Left hindlimb (tissue), 1 donor: ENCODE measurements around the gene DCD.

Experiments
- DNase-seq: peaks from one replicate; pipeline ENCODE4 v3.0.0-alpha.2; 2018

The DCD gene

GRCh38 chr12:54605138-54605970, 42.8 kb downstream of the DCD start:
- no peak for DNase-seq

GRCh38 chr12:54604436-54604835, 43.7 kb downstream of the DCD start:
- no peak for DNase-seq

- DNase-seq: no peak
Observed at GRCh38 chr12:54603872-54604271, 44.3 kb downstream of the DCD start.

- peak; percentile 64 for DNase-seq
Observed at GRCh38 chr12:54603173-54603814, 44.9 kb downstream of the DCD start.

GRCh38 chr12:54602661-54603060, 45.5 kb downstream of the DCD start:
- DNase-seq: no peak

GRCh38 chr12:54601841-54602240, 46.3 kb downstream of the DCD start:
- no peak for DNase-seq

- DNase-seq: no peak
Observed at GRCh38 chr12:54598970-54599369, 49.2 kb downstream of the DCD start.

GRCh38 chr12:54596526-54596946, 51.6 kb downstream of the DCD start:
- DNase-seq: peak; percentile 61

GRCh38 chr12:54595471-54595870, 52.7 kb downstream of the DCD start:
- DNase-seq: no peak
